Subcutaneous abdominal adipose tissue (tissue), 5 donors: ENCODE measurements around the gene HOXA11.

ENCODE experiments used
- H3K27ac ChIP-seq: one replicate; pipeline ENCODE4 v1.7.0; 2013; ENCODE audit warnings: low read depth, mild to moderate bottlenecking, inconsistent platforms, low read length, moderate library complexity
- H3K27me3 ChIP-seq, 5 donors: one replicate each; pipeline ENCODE4 v1.7.0; 2013; ENCODE audit warnings: low read length in 5 of 5, inconsistent platforms in 1 of 5; ENCODE audit not compliant: control insufficient read depth in 5 of 5, insufficient read depth in 4 of 5
- H3K36me3 ChIP-seq, 5 donors: one replicate each; pipeline ENCODE4 v1.7.0; 2013; ENCODE audit warnings: low read length in 5 of 5; ENCODE audit not compliant: control insufficient read depth in 5 of 5, insufficient read depth in 5 of 5
- H3K4me1 ChIP-seq, 5 donors: one replicate each; pipeline ENCODE4 v1.7.0; 2013; ENCODE audit warnings: low read length in 5 of 5, mild to moderate bottlenecking in 3 of 5, moderate library complexity in 1 of 5; ENCODE audit not compliant: control insufficient read depth in 5 of 5, insufficient read depth in 5 of 5
- H3K4me3 ChIP-seq, 5 donors: one replicate each; pipeline ENCODE4 v1.7.0; 2013; ENCODE audit warnings: low read length in 5 of 5, low read depth in 1 of 5
- H3K9ac ChIP-seq, 5 donors: one replicate each; pipeline ENCODE4 v1.7.0; 2013; ENCODE audit warnings: low read length in 5 of 5, mild to moderate bottlenecking in 4 of 5, moderate library complexity in 3 of 5
- H3K9me3 ChIP-seq, 5 donors: one replicate each; pipeline ENCODE4 v1.7.0; 2013; ENCODE audit warnings: low read length in 5 of 5; ENCODE audit not compliant: control insufficient read depth in 5 of 5
- donor health status: healthy.
- donor health status: healthy.
- donor health status: healthy.
- donor health status: healthy.
- donor health status: healthy.

HOXA11 gene

GRCh38 chr7:27214239-27214950, 29.4 kb upstream of the HOXA11 start:
- Histone ChIP-seq H3K27me3 (peaks cover 23 to 55% (median 39%) of the 10 kb centered on the region in 5 donors), H3K36me3 (no peaks in the 10 kb centered on the region), H3K27ac (no peak overlapping the region), H3K9ac (no peak overlapping the region), H3K4me1 (peaks cover 0 to 19% (median 16%) of the 10 kb centered on the region in 5 donors), H3K9me3 (no peaks in the 10 kb centered on the region), H3K4me3 (no peak overlapping the region)

- Histone ChIP-seq H3K9ac (no peak overlapping the region), H3K4me1 (peaks cover 0 to 19% (median 16%) of the 10 kb centered on the region in 5 donors), H3K27me3 (peaks cover 23 to 53% (median 43%) of the 10 kb centered on the region in 5 donors), H3K9me3 (no peaks in the 10 kb centered on the region), H3K36me3 (no peaks in the 10 kb centered on the region), H3K27ac (no peak overlapping the region), H3K4me3 (no peak overlapping the region)
These were observed 28.6 kb upstream of the HOXA11 start for GRCh38 chr7:27213433-27214238.

GRCh38 chr7:27212497-27213432, 27.7 kb upstream of the HOXA11 start:
- no peak overlapping the region for H3K9ac ChIP-seq
- no peak overlapping the region for H3K27ac ChIP-seq
- H3K4me1 ChIP-seq, result peaks cover 0 to 22% (median 16%) of the 10 kb centered on the region in 5 donors
- no peaks in the 10 kb centered on the region for H3K36me3 ChIP-seq
- peaks cover 23 to 55% (median 48%) of the 10 kb centered on the region in 5 donors for H3K27me3 ChIP-seq
- no peaks in the 10 kb centered on the region for H3K9me3 ChIP-seq
- peak overlapping the region in 1 of 5 donors; percentile 39 for H3K4me3 ChIP-seq

GRCh38 chr7:27211764-27212204, 26.8 kb upstream of the HOXA11 start:
- H3K27me3 ChIP-seq, result peaks cover 18 to 58% (median 48%) of the 10 kb centered on the region in 5 donors

GRCh38 chr7:27211084-27211446, 26.0 kb upstream of the HOXA11 start:
- no peaks in the 10 kb centered on the region for H3K36me3 ChIP-seq
- no peak overlapping the region for H3K4me3 ChIP-seq
- H3K27ac ChIP-seq, result no peak overlapping the region
- H3K27me3 ChIP-seq, result peaks cover 20 to 65% (median 48%) of the 10 kb centered on the region in 5 donors
- no peaks in the 10 kb centered on the region for H3K9me3 ChIP-seq
- H3K9ac ChIP-seq, result no peak overlapping the region
- H3K4me1 ChIP-seq, result peaks cover 0 to 22% (median 16%) of the 10 kb centered on the region in 5 donors

More at GRCh38 chr7:27211764-27212204, 26.8 kb upstream of the HOXA11 start:
- no peak overlapping the region for H3K9ac ChIP-seq
- no peaks in the 10 kb centered on the region for H3K9me3 ChIP-seq
- no peak overlapping the region for H3K4me3 ChIP-seq
- H3K36me3 ChIP-seq, result no peaks in the 10 kb centered on the region
- peaks cover 0 to 22% (median 16%) of the 10 kb centered on the region in 5 donors for H3K4me1 ChIP-seq
- no peak overlapping the region for H3K27ac ChIP-seq

GRCh38 chr7:27210441-27211083, 25.5 kb upstream of the HOXA11 start:
- peaks cover 0 to 2% (median 0%) of the 10 kb centered on the region in 5 donors for H3K9me3 ChIP-seq
- H3K4me3 ChIP-seq, result peak overlapping the region in 4 of 5 donors; percentile 44 to 57 (median 56)
- H3K9ac ChIP-seq, result peak overlapping the region in 1 of 5 donors; percentile 54
- no peaks in the 10 kb centered on the region for H3K36me3 ChIP-seq
- H3K4me1 ChIP-seq, result peaks cover 0 to 26% (median 18%) of the 10 kb centered on the region in 5 donors
- peaks cover 25 to 70% (median 52%) of the 10 kb centered on the region in 5 donors for H3K27me3 ChIP-seq
- no peak overlapping the region for H3K27ac ChIP-seq

GRCh38 chr7:27209933-27210440, 25.0 kb upstream of the HOXA11 start:
- Histone ChIP-seq H3K9me3 (peaks cover 0 to 2% (median 0%) of the 10 kb centered on the region in 5 donors), H3K36me3 (no peaks in the 10 kb centered on the region), H3K27me3 (peaks cover 31 to 76% (median 58%) of the 10 kb centered on the region in 5 donors), H3K4me1 (peaks cover 0 to 31% (median 24%) of the 10 kb centered on the region in 5 donors), H3K27ac (no peak overlapping the region), H3K4me3 (peak overlapping the region in 1 of 5 donors; percentile 57), H3K9ac (no peak overlapping the region)

GRCh38 chr7:27208998-27209397, 24.0 kb upstream of the HOXA11 start:
- H3K27me3 ChIP-seq, result peaks cover 41 to 79% (median 66%) of the 10 kb centered on the region in 5 donors
- H3K4me1 ChIP-seq, result peaks cover 0 to 38% (median 31%) of the 10 kb centered on the region in 5 donors
- no peak overlapping the region for H3K9ac ChIP-seq

More at GRCh38 chr7:27208998-27209397, 24.0 kb upstream of the HOXA11 start:
- Histone ChIP-seq H3K9me3 (peaks cover 0 to 2% (median 0%) of the 10 kb centered on the region in 5 donors), H3K27ac (no peak overlapping the region), H3K36me3 (no peaks in the 10 kb centered on the region), H3K4me3 (no peak overlapping the region)
